H1 (cell line): Measurements from ENCODE around the gene ATG4C. TPM values are rescaled to one million over a fixed set of nuclear protein-coding genes. Genes with fewer than 3 reads are reported as not detected.

Source experiments
- CTCF ChIA-PET: fragments of 300-600 bp; sonication (Branson Sonifier 250); formaldehyde crosslinking; loops from one replicate; lab custom pipeline; 2021; ENCODE audit not compliant: partially characterized antibody; lab: Charles Lee
- POLR2A ChIA-PET: fragments of 300-600 bp; sonication (Branson Sonifier 250); formaldehyde crosslinking; loops from one replicate; lab custom pipeline; 2021; ENCODE audit warnings: inconsistent platforms; ENCODE audit not compliant: partially characterized antibody; lab: Charles Lee
- DNase-seq, 2 experiments: peaks; one replicate each; pipeline versions ENCODE4 v3.0.0 to v3.0.0-alpha.2; 2010 to 2022; ENCODE audit warnings: low spot score in 2 of 2, low read depth in 1 of 2, mixed read lengths in 1 of 2
- FAIRE-seq: peaks from 2 replicates; lab custom pipeline; 2011; peaks lifted over from hg19 to GRCh38; lab: Jason Lieb, UNC
- H2AFZ ChIP-seq: 2 replicates; pipeline ENCODE4 v1.8.1; 2012; ENCODE audit warnings: low read length, inconsistent platforms
- H2AK5ac ChIP-seq: 2 replicates; pipeline ENCODE4 v1.6.1; 2013; ENCODE audit warnings: low read depth, low read length
- H2BK120ac ChIP-seq: replicated peaks from 2 replicates; pipeline ENCODE3; 2013; ENCODE audit warnings: low read depth, low read length, inconsistent platforms
- H2BK12ac ChIP-seq: 2 replicates; pipeline ENCODE4 v1.6.1; 2013; ENCODE audit warnings: low read depth, low read length
- H2BK15ac ChIP-seq: 2 replicates; pipeline ENCODE4 v1.6.1; 2013; ENCODE audit warnings: low read length
- H2BK20ac ChIP-seq: 2 replicates; pipeline ENCODE4 v1.6.1; 2013; ENCODE audit warnings: low read length
- H2BK5ac ChIP-seq: 2 replicates; pipeline ENCODE4 v1.6.1; 2013; ENCODE audit warnings: low read depth, low read length
- H3K14ac ChIP-seq: 2 replicates; pipeline ENCODE4 v1.6.1; 2013; ENCODE audit warnings: inconsistent platforms; ENCODE audit not compliant: insufficient read length
- H3K18ac ChIP-seq: 2 replicates; pipeline ENCODE4 v1.6.1; 2013; ENCODE audit warnings: low read length; ENCODE audit errors: extremely low read depth
- H3K23ac ChIP-seq: 2 replicates; pipeline ENCODE4 v1.6.1; 2013; ENCODE audit warnings: inconsistent platforms; ENCODE audit not compliant: insufficient read length
- H3K23me2 ChIP-seq: 2 replicates; pipeline ENCODE4 v1.6.1; 2013; ENCODE audit warnings: low read depth, low read length
- H3K27ac ChIP-seq: 2 replicates; pipeline ENCODE4 v1.6.1; 2011; ENCODE audit warnings: low read depth, low read length, inconsistent platforms
- H3K27me3 ChIP-seq, 4 experiments: replicated peaks in 1 of 4; 1 replicate in 1 of 4; 2 replicates in 3 of 4; pipeline versions ENCODE4 v1.6.1 to v1.8.1; 2011 to 2013; ENCODE audit warnings: low read length in 3 of 4, mild to moderate bottlenecking in 3 of 4, inconsistent platforms in 2 of 4, mixed read lengths in 2 of 4, moderate library complexity in 1 of 4; ENCODE audit not compliant: control insufficient read depth in 3 of 4, insufficient read depth in 3 of 4; ENCODE audit errors: extremely low read depth in 1 of 4
- H3K36me3 ChIP-seq, 4 experiments: 2 replicates each; pipeline versions ENCODE4 v1.6.1 to v1.8.1; 2011 to 2013; ENCODE audit warnings: mild to moderate bottlenecking in 4 of 4, low read length in 3 of 4, moderate library complexity in 2 of 4, control low read depth in 1 of 4, inconsistent platforms in 1 of 4; ENCODE audit not compliant: insufficient read depth in 4 of 4, control insufficient read depth in 2 of 4
- H3K4ac ChIP-seq: replicated peaks from 2 replicates; pipeline ENCODE3; 2013; ENCODE audit warnings: low read length, low read depth, mixed read lengths, inconsistent platforms; ENCODE audit not compliant: insufficient read length
- H3K4me1 ChIP-seq, 4 experiments: replicated peaks in 1 of 4; 1 replicate in 1 of 4; 2 replicates in 3 of 4; pipeline versions ENCODE4 v1.6.1 to v1.8.1; 2011 to 2013; ENCODE audit warnings: low read length in 3 of 4, inconsistent platforms in 2 of 4, mixed read lengths in 1 of 4; ENCODE audit not compliant: insufficient read depth in 4 of 4, control insufficient read depth in 3 of 4
- H3K4me2 ChIP-seq, 2 experiments: 2 replicates each; pipeline versions ENCODE4 v1.6.1 to v1.8.1; 2011 to 2013; ENCODE audit warnings: low read depth in 2 of 2, low read length in 2 of 2, control low read depth in 1 of 2, inconsistent platforms in 1 of 2, mild to moderate bottlenecking in 1 of 2; ENCODE audit not compliant: insufficient read depth in 1 of 2
- H3K4me3 ChIP-seq, 4 experiments: fragments of 200-600, 300-600 bp in 1 of 4; sonication (generic), shearing (Covaris generic), sonication (Bioruptor Twin) in 1 of 4; 2 replicates each; pipeline versions ENCODE4 v1.5.1 to v1.8.1; 2011 to 2016; ENCODE audit warnings: low read length in 4 of 4, low read depth in 3 of 4, control low read depth in 2 of 4, inconsistent platforms in 2 of 4, mild to moderate bottlenecking in 2 of 4, mixed read lengths in 1 of 4, moderate library complexity in 1 of 4; ENCODE audit not compliant: insufficient read depth in 2 of 4; ENCODE audit errors: extremely low read depth in 1 of 4
- H3K56ac ChIP-seq: replicated peaks from 2 replicates; pipeline ENCODE3; 2013; ENCODE audit warnings: low read depth, mild to moderate bottlenecking, mixed read lengths, low read length, inconsistent platforms; ENCODE audit not compliant: insufficient read length
- H3K79me1 ChIP-seq: 2 replicates; pipeline ENCODE4 v1.6.1; 2013; ENCODE audit warnings: low read depth, low read length, control low read depth
- H3K79me2 ChIP-seq, 2 experiments: 2 replicates each; pipeline versions ENCODE4 v1.6.1 to v1.8.1; 2012 to 2013; ENCODE audit warnings: low read length in 2 of 2, mild to moderate bottlenecking in 2 of 2, inconsistent platforms in 1 of 2; ENCODE audit not compliant: insufficient read depth in 2 of 2, control insufficient read depth in 1 of 2
- H3K9ac ChIP-seq, 4 experiments: replicated peaks in 1 of 4; 1 replicate in 1 of 4; 2 replicates in 3 of 4; pipeline versions ENCODE4 v1.6.1 to v1.8.1; 2011 to 2013; ENCODE audit warnings: low read depth in 3 of 4, low read length in 3 of 4, control low read depth in 2 of 4, mild to moderate bottlenecking in 2 of 4, moderate library complexity in 2 of 4, inconsistent platforms in 1 of 4; ENCODE audit errors: extremely low read depth in 1 of 4
- H3K9me3 ChIP-seq, 2 experiments: 2 replicates each; pipeline versions ENCODE4 v1.6.1 to v1.8.1; 2012 to 2013; ENCODE audit warnings: mild to moderate bottlenecking in 2 of 2, moderate library complexity in 2 of 2, control low read depth in 1 of 2, inconsistent platforms in 1 of 2, low read depth in 1 of 2, low read length in 1 of 2, mixed read lengths in 1 of 2; ENCODE audit not compliant: insufficient read depth in 2 of 2
- H4K20me1 ChIP-seq, 2 experiments: replicated peaks in 1 of 2; 2 replicates each; pipeline versions ENCODE3 to v1.8.1; 2011 to 2013; ENCODE audit warnings: inconsistent platforms in 2 of 2, low read length in 2 of 2, mild to moderate bottlenecking in 1 of 2; ENCODE audit not compliant: insufficient read depth in 2 of 2, control insufficient read depth in 1 of 2
- H4K5ac ChIP-seq: 2 replicates; pipeline ENCODE4 v1.6.1; 2013; ENCODE audit warnings: low read length, low read depth, mixed read lengths, inconsistent platforms; ENCODE audit not compliant: insufficient read length
- H4K8ac ChIP-seq: 2 replicates; pipeline ENCODE4 v1.8.0; 2013; ENCODE audit warnings: mild to moderate bottlenecking, moderate library complexity, low read length, inconsistent platforms; ENCODE audit not compliant: insufficient read depth; ENCODE audit errors: extremely low read depth
- H4K91ac ChIP-seq: replicated peaks from 2 replicates; pipeline ENCODE3; 2013; ENCODE audit warnings: low read length, mixed read lengths, inconsistent platforms; ENCODE audit not compliant: insufficient read length
- KDM4A ChIP-seq: IDR thresholded peaks from one replicate; pipeline ENCODE4 v1.7.1; 2012; ENCODE audit warnings: low read depth, mild to moderate bottlenecking, moderate library complexity, low read length, inconsistent platforms; ENCODE audit not compliant: severe bottlenecking
- POU5F1 ChIP-seq: IDR thresholded peaks from 2 replicates; pipeline ENCODE4 v1.6.1; 2011; ENCODE audit warnings: low read depth, mild to moderate bottlenecking, low read length, moderate library complexity
- WGBS, 2 experiments: shearing (Covaris generic) in 1 of 2; methylation state at CpG; one replicate each; pipeline versions ENCODE4 v1.1.6 to v1.1.7; 2013 to 2015; ENCODE audit warnings: low lambda C conversion rate in 2 of 2, mixed read lengths in 2 of 2, inconsistent platforms in 1 of 2, low coverage in 1 of 2, missing lambda C conversion rate in 1 of 2; ENCODE audit not compliant: insufficient replicate concordance in 2 of 2, insufficient coverage in 1 of 2, insufficient read length in 1 of 2; ENCODE audit errors: extremely low coverage in 1 of 2, missing lambda C conversion rate in 1 of 2; 5-methylcytosine and 5-hydroxymethylcytosine counted together
- polyA plus RNA-seq, 7 experiments: library from polyadenylated mRNA; depleted of rRNA in 3 of 7; stranded (reverse) in 5 of 7; unstranded in 2 of 7; fragments of >200 nt in 5 of 7; fragments of 200-250 nt in 2 of 7; gene quantifications; 1 replicate in 5 of 7; 2 replicates in 1 of 7; 4 replicates in 1 of 7; pipeline versions ENCODE4 v1.2.1 to v1.2.3, GENCODE V29; 2011 to 2013; ENCODE audit warnings: missing spikeins in 2 of 7, mixed read lengths in 2 of 7
- total RNA-seq: library from RNA; stranded (reverse); fragmentation: NEBNext Ultra II Directional; extraction: Animal tissue kit (Norgen Biotek cat#: 25700); gene quantifications from 2 replicates; pipeline ENCODE4 v1.2.1, GENCODE V29; 2021

ATG4C gene
- total and polyA plus RNA-seq, 2 of the 8 experiments (the other 6 are each of a cell fraction or from before 2014, with no cell fraction given): 5.1 to 22.2 TPM

- Histone ChIP-seq H3K9ac (no peak overlapping the region), H3K27ac (no peak overlapping the region), H3K4me3 (no peak overlapping the region), H3K18ac (no peak overlapping the region), H3K79me1 (no peaks in the 10 kb centered on the region), H4K5ac (no peak overlapping the region), H3K23ac (no peak overlapping the region), H3K4me1 (peaks cover 0 to 7% (median 4%) of the 10 kb centered on the region in 4 experiments; a peak in 3 of 7 replicates), H3K9me3 (peaks cover 0 to 9% of the 10 kb centered on the region in 2 experiments; a peak in 1 of 4 replicates), H2AK5ac (no peak overlapping the region), H3K14ac (no peak overlapping the region), H4K91ac (no peak overlapping the region), H3K56ac (no peak overlapping the region), H2BK120ac (no peak overlapping the region), H2BK15ac (no peak overlapping the region), H3K4me2 (no peak overlapping the region), H2BK5ac (peak overlapping the region; percentile 32; the same call in 1 of the 2 replicates), H4K8ac (no peak overlapping the region), H3K36me3 (no peaks in the 10 kb centered on the region)
- FAIRE-seq: no peak
- ChIA-PET CTCF (interaction anchor here (0.6 to 4.0 kb wide), 8 partner anchors 11 to 558 kb away, joined by 3 to 31 read pairs (median 3); no protein-coding TSS in a partner anchor), POLR2A (interaction anchor here (1.1 to 1.4 kb wide), 2 partner anchors 10 to 28 kb away, joined by 3 to 4 read pairs; no protein-coding TSS in a partner anchor)
- TF ChIP-seq KDM4A (no peak), POU5F1 (no peak)
- TF ChIP-seq, all 59 proteins: peak for 0
- H2AFZ ChIP-seq: peak overlapping the region; percentile 79
- no peak overlapping the region for H2BK12ac ChIP-seq
- no peaks in the 10 kb centered on the region for H4K20me1 ChIP-seq
- H3K4ac ChIP-seq: no peak overlapping the region
- no peaks in the 10 kb centered on the region for H3K27me3 ChIP-seq
- H3K23me2 ChIP-seq: no peaks in the 10 kb centered on the region
- no peak for DNase-seq
- H3K79me2 ChIP-seq: no peaks in the 10 kb centered on the region
- WGBS, 2 experiments: 77% methylated on average over 10 of the region's 10 CpGs; no CpG with 5 or more reads in 1 of the 2 experiments
- no peak overlapping the region for H2BK20ac ChIP-seq
Measured at GRCh38 chr1:62882201-62883104, 98.5 kb downstream of the ATG4C start.
